H9 (cell line): ENCODE data around the gene KIF22. TPM values are rescaled to one million over a fixed set of nuclear protein-coding genes. Genes with fewer than 3 reads are reported as not detected.
"Not testable (repeated sequence)": the region's sequence is repeated elsewhere in the genome, so short reads cannot be mapped to it uniquely, and the experiment has no call there.

Experiments used
- DNase-seq: peaks from one replicate; pipeline ENCODE4 v3.0.0-alpha.2; 2017
- H2AFZ ChIP-seq: one replicate; pipeline ENCODE4 v1.6.1; 2013; ENCODE audit warnings: mild to moderate bottlenecking, low read length, control low read depth, moderate library complexity
- H2AK5ac ChIP-seq: 2 replicates; pipeline ENCODE4 v1.6.1; 2013; ENCODE audit warnings: low read length, control low read depth, mixed read lengths; ENCODE audit not compliant: insufficient read length
- H2BK120ac ChIP-seq: one replicate; pipeline ENCODE4 v1.6.1; 2013; ENCODE audit warnings: low read depth, mild to moderate bottlenecking, low read length, control low read depth, inconsistent platforms; ENCODE audit not compliant: poor library complexity, severe bottlenecking
- H2BK12ac ChIP-seq: 2 replicates; pipeline ENCODE4 v1.6.1; 2013; ENCODE audit warnings: low read length, control low read depth, mixed read lengths, low read depth; ENCODE audit not compliant: insufficient read length
- H2BK15ac ChIP-seq: 2 replicates; pipeline ENCODE4 v1.6.1; 2013; ENCODE audit warnings: low read depth, low read length, control low read depth
- H2BK20ac ChIP-seq: one replicate; pipeline ENCODE4 v1.6.1; 2013; ENCODE audit warnings: low read depth, mild to moderate bottlenecking, low read length, control low read depth, inconsistent platforms; ENCODE audit not compliant: poor library complexity, severe bottlenecking
- H2BK5ac ChIP-seq: 2 replicates; pipeline ENCODE4 v1.6.1; 2013; ENCODE audit warnings: low read length, control low read depth, mixed read lengths; ENCODE audit not compliant: insufficient read length
- H3K14ac ChIP-seq: 2 replicates; pipeline ENCODE4 v1.6.1; 2013; ENCODE audit warnings: low read length, control low read depth; ENCODE audit not compliant: insufficient read depth
- H3K18ac ChIP-seq: 2 replicates; pipeline ENCODE4 v1.6.1; 2013; ENCODE audit warnings: low read depth, mild to moderate bottlenecking, mixed read lengths, low read length, control low read depth; ENCODE audit not compliant: insufficient read length
- H3K23ac ChIP-seq: 2 replicates; pipeline ENCODE4 v1.6.1; 2013; ENCODE audit warnings: low read length, control low read depth, mixed read lengths, low read depth; ENCODE audit not compliant: insufficient read length
- H3K23me2 ChIP-seq: 2 replicates; pipeline ENCODE4 v1.6.1; 2013; ENCODE audit warnings: low read depth, mild to moderate bottlenecking, mixed read lengths, low read length, control low read depth; ENCODE audit not compliant: insufficient read length, poor library complexity, severe bottlenecking
- H3K27ac ChIP-seq: 2 replicates; pipeline ENCODE4 v1.5.1; 2013; ENCODE audit warnings: low read length, control low read depth, mixed read lengths, low read depth; ENCODE audit not compliant: insufficient read length
- H3K27me3 ChIP-seq: 2 replicates; pipeline ENCODE4 v1.6.1; 2013; ENCODE audit warnings: low read length, control low read depth, inconsistent platforms; ENCODE audit not compliant: insufficient read depth
- H3K4ac ChIP-seq: 2 replicates; pipeline ENCODE4 v1.6.1; 2013; ENCODE audit warnings: low read depth, mild to moderate bottlenecking, control low read depth, inconsistent platforms, low read length, moderate library complexity
- H3K4me1 ChIP-seq: 2 replicates; pipeline ENCODE4 v1.6.1; 2013; ENCODE audit warnings: low read length, control low read depth, inconsistent platforms; ENCODE audit not compliant: insufficient read depth
- H3K4me2 ChIP-seq: 2 replicates; pipeline ENCODE4 v1.6.1; 2013; ENCODE audit warnings: low read length, control low read depth, mixed read lengths; ENCODE audit not compliant: insufficient read length, insufficient read depth
- H3K56ac ChIP-seq: 2 replicates; pipeline ENCODE4 v1.6.1; 2013; ENCODE audit warnings: low read depth, mild to moderate bottlenecking, mixed read lengths, low read length, control low read depth; ENCODE audit not compliant: insufficient read length
- H3K79me1 ChIP-seq: 2 replicates; pipeline ENCODE4 v1.6.1; 2013; ENCODE audit warnings: low read depth, mild to moderate bottlenecking, moderate library complexity, low read length, control low read depth, inconsistent platforms; ENCODE audit not compliant: insufficient read depth, poor library complexity, severe bottlenecking
- H3K79me2 ChIP-seq: 2 replicates; pipeline ENCODE4 v1.6.1; 2013; ENCODE audit warnings: low read length, control low read depth, inconsistent platforms; ENCODE audit not compliant: insufficient read depth
- H3K9ac ChIP-seq: 2 replicates; pipeline ENCODE4 v1.6.1; 2013; ENCODE audit warnings: low read length, control low read depth, mixed read lengths; ENCODE audit not compliant: insufficient read length; ENCODE audit errors: extremely low read depth
- H3K9me3 ChIP-seq: one replicate; pipeline ENCODE4 v1.6.1; 2013; ENCODE audit warnings: low read depth, low read length, inconsistent platforms; ENCODE audit not compliant: control insufficient read depth
- H3T11ph ChIP-seq: one replicate; pipeline ENCODE4 v1.6.1; 2013; ENCODE audit warnings: mild to moderate bottlenecking, low read length, control low read depth, inconsistent platforms
- H4K20me1 ChIP-seq: one replicate; pipeline ENCODE4 v1.6.1; 2013; ENCODE audit not compliant: control insufficient read depth, insufficient read length, insufficient read depth
- H4K5ac ChIP-seq: 2 replicates; pipeline ENCODE4 v1.6.1; 2013; ENCODE audit warnings: low read depth, mild to moderate bottlenecking, mixed read lengths, low read length, control low read depth; ENCODE audit not compliant: insufficient read length
- H4K8ac ChIP-seq: replicated peaks from 2 replicates; pipeline ENCODE4 v1.6.1; 2013; ENCODE audit warnings: low read length, control low read depth, mixed read lengths, low read depth; ENCODE audit not compliant: insufficient read length
- H4K91ac ChIP-seq: 2 replicates; pipeline ENCODE4 v1.6.1; 2013; ENCODE audit warnings: low read depth, mild to moderate bottlenecking, moderate library complexity, mixed read lengths, low read length, control low read depth; ENCODE audit not compliant: insufficient read length
- H3K27ac Mint-ChIP-seq, 3 experiments: 2 replicates in 2 of 3; 3 replicates in 1 of 3; pipeline ENCODE4 v1.8.0; 2020 to 2021; ENCODE audit warnings: mixed read lengths in 3 of 3, mild to moderate bottlenecking in 1 of 3, moderate library complexity in 1 of 3
- H3K27me3 Mint-ChIP-seq: 2 replicates; pipeline ENCODE4 v1.8.0; 2021; ENCODE audit warnings: low read depth, mild to moderate bottlenecking, moderate library complexity, mixed read lengths
- H3K36me3 Mint-ChIP-seq, 3 experiments: 2 replicates in 2 of 3; 3 replicates in 1 of 3; pipeline ENCODE4 v1.8.0; 2020 to 2021; ENCODE audit warnings: low read depth in 3 of 3, mixed read lengths in 3 of 3; ENCODE audit not compliant: insufficient read depth in 1 of 3
- H3K4me1 Mint-ChIP-seq, 2 experiments: 2 replicates each; pipeline ENCODE4 v1.8.0; 2020; ENCODE audit warnings: mixed read lengths in 2 of 2
- H3K4me3 Mint-ChIP-seq, 2 experiments: 2 replicates in 1 of 2; 3 replicates in 1 of 2; pipeline ENCODE4 v1.8.0; 2020 to 2021; ENCODE audit warnings: mild to moderate bottlenecking in 2 of 2, mixed read lengths in 2 of 2, moderate library complexity in 1 of 2
- H3K9me3 Mint-ChIP-seq, 2 experiments: 2 replicates in 1 of 2; 3 replicates in 1 of 2; pipeline ENCODE4 v1.8.0; 2020; ENCODE audit warnings: mild to moderate bottlenecking in 2 of 2, mixed read lengths in 2 of 2, moderate library complexity in 1 of 2
- CTCF ChIP-seq: fragments of 200-600 bp; sonication (generic); conservative IDR thresholded peaks from 3 replicates; pipeline ENCODE4 v1.8.0; 2021; ENCODE audit warnings: antibody characterized with exemption, mild to moderate bottlenecking
- WGBS: extraction: QIAGEN DNeasy Blood & Tissue Kit; methylation state at CpG from one replicate; pipeline ENCODE4 v1.1.7; 2013; ENCODE audit warnings: missing lambda C conversion rate, low lambda C conversion rate, mixed read lengths; ENCODE audit not compliant: insufficient read length; ENCODE audit errors: extremely low coverage; 5-methylcytosine and 5-hydroxymethylcytosine counted together
- total RNA-seq: library from RNA; stranded (reverse); gene quantifications from 2 replicates; pipeline ENCODE4 v1.2.1, GENCODE V29; 2021

The KIF22 gene
- total RNA-seq, 1 experiment from 2014 or later: 151 TPM

- H3K9me3 ChIP-seq: no peaks in the 10 kb centered on the region
- no peak for DNase-seq
- no peak overlapping the region for H3K18ac ChIP-seq
- peaks cover 2% of the 10 kb centered on the region; the same call in 1 of the 2 replicates for H3K4me1 ChIP-seq
- H3K27me3 ChIP-seq: no peaks in the 10 kb centered on the region
- H3K56ac ChIP-seq: no peak overlapping the region
- no peak overlapping the region for H3K14ac ChIP-seq
- H3K4me2 ChIP-seq: no peak overlapping the region
- Mint-ChIP-seq H3K36me3 (no peaks in the 10 kb centered on the region), H3K4me3 (no peak overlapping the region), H3K4me1 (peaks cover 0 to 3% of the 10 kb centered on the region in 2 experiments; a peak in 2 of 4 replicates), H3K27ac (no peak overlapping the region), H3K9me3 (no peaks in the 10 kb centered on the region), H3K27me3 (no peaks in the 10 kb centered on the region; the same call in 1 of the 2 replicates)
- H2BK12ac ChIP-seq: no peak overlapping the region
- H4K5ac ChIP-seq: no peak overlapping the region
- WGBS: no CpG with 5 or more reads among the region's 2 CpGs
- no peaks in the 10 kb centered on the region for H4K20me1 ChIP-seq
- H3T11ph ChIP-seq: no peak overlapping the region
- no peaks in the 10 kb centered on the region for H3K79me2 ChIP-seq
- no peak overlapping the region for H4K91ac ChIP-seq
- no peak overlapping the region for H3K27ac ChIP-seq
- no peak overlapping the region for H2AFZ ChIP-seq
- H4K8ac ChIP-seq: no peak overlapping the region
- no peak overlapping the region for H2BK5ac ChIP-seq
- no peak overlapping the region for H2BK120ac ChIP-seq
- no peak overlapping the region for H3K4ac ChIP-seq
- H3K9ac ChIP-seq: no peak overlapping the region
- TF ChIP-seq CTCF: no peak
- H2BK20ac ChIP-seq: no peak overlapping the region
- no peak overlapping the region for H2BK15ac ChIP-seq
- H2AK5ac ChIP-seq: no peak overlapping the region
- H3K23ac ChIP-seq: no peak overlapping the region
- H3K79me1 ChIP-seq: no peaks in the 10 kb centered on the region
- H3K23me2 ChIP-seq: peaks cover 4% of the 10 kb centered on the region
These were observed 40.9 kb downstream of the KIF22 start for GRCh38 chr16:29831490-29831889.

GRCh38 chr16:29833219-29833618 is 42.7 kb downstream of the KIF22 start:
- H3K79me1 ChIP-seq, H3K9me3 Mint-ChIP-seq, H2BK5ac ChIP-seq, H3K14ac ChIP-seq, H3T11ph ChIP-seq, H4K5ac ChIP-seq, H3K9ac ChIP-seq, H2BK12ac ChIP-seq, H3K23me2 ChIP-seq, H3K56ac ChIP-seq, H3K4me1 ChIP-seq, H3K18ac ChIP-seq, H3K27me3 ChIP-seq, H3K36me3 Mint-ChIP-seq, H4K20me1 ChIP-seq, H4K8ac ChIP-seq, H3K4ac ChIP-seq, H3K27ac ChIP-seq, H3K4me2 ChIP-seq, H3K4me3 Mint-ChIP-seq, H2BK15ac ChIP-seq, H3K27ac Mint-ChIP-seq, H3K23ac ChIP-seq, H4K91ac ChIP-seq, DNase-seq, H2AK5ac ChIP-seq, H3K9me3 ChIP-seq, H3K4me1 Mint-ChIP-seq, H2BK120ac ChIP-seq, H3K27me3 Mint-ChIP-seq, H3K79me2 ChIP-seq, H2AFZ ChIP-seq, H2BK20ac ChIP-seq: not testable (repeated sequence)
- no CpG with 5 or more reads among the region's 4 CpGs for WGBS
